ENCODE results near the gene TMEM97. TPM values are rescaled to one million over a fixed set of nuclear protein-coding genes. Genes with fewer than 3 reads are reported as not detected.
A peak's percentile ranks its signal among the peaks of the same experiment; 100 is the strongest.

Gene TMEM97
- total and polyA plus RNA-seq, 4 donors = 45.6 to 56.9 (median 55.1) TPM

- Histone ChIP-seq H3K27me3 (ENCODE audit: control insufficient read depth, insufficient read depth, low read length) (no peaks in the 10 kb centered on the region), H3K27ac (ENCODE audit: low read depth, low read length) (no peak overlapping the region), H3K4me3 (ENCODE audit: low read depth, low read length) (peak overlapping the region; percentile 80), H3K9me3 (ENCODE audit: control insufficient read depth, insufficient read depth, low read length) (no peaks in the 10 kb centered on the region), H3K36me3 (ENCODE audit: control insufficient read depth, insufficient read depth, low read length) (peaks cover 54% of the 10 kb centered on the region), H3K4me1 (ENCODE audit: control insufficient read depth, insufficient read depth, low read length) (peaks cover 7% of the 10 kb centered on the region)
- DNase-seq (ENCODE audit: low read depth in 4 of 6, low spot score in 6 of 6) = no peak
- WGBS (ENCODE audit: insufficient coverage) = 3% methylated on average over 4 of the region's 4 CpGs
Measured at GRCh38 chr17:28357901-28358197, 38.8 kb downstream of the TMEM97 start.

DNA sequence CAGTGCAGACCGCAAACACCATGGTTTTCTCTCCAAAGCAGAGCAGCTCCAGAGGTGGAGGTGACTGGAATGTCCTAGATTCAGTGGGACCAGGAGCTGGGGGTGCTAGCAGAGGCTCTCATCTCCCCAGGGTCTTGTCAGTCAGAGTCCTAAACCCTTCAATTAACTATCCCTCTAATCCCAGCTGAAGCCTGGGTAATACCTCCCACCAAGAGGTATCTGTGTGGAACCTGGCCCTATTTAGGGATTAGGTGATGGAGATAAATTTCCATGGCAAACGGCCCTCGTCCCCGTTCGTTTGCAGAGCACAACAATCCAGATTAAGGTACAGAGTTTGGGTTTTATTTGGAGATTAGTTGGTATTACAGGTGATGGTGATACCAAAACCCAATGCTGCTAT is 44.2 kb downstream of the TMEM97 start:
- peaks cover 74% of the 10 kb centered on the region for H3K36me3 ChIP-seq (ENCODE audit: control insufficient read depth, insufficient read depth, low read length)
- H3K4me1 ChIP-seq (ENCODE audit: control insufficient read depth, insufficient read depth, low read length) = no peaks in the 10 kb centered on the region
- H3K27ac ChIP-seq (ENCODE audit: low read depth, low read length) = no peak overlapping the region
- no peak for DNase-seq (ENCODE audit: low read depth in 4 of 6, low spot score in 6 of 6)
- H3K9me3 ChIP-seq (ENCODE audit: control insufficient read depth, insufficient read depth, low read length) = no peaks in the 10 kb centered on the region
- no peak overlapping the region for H3K4me3 ChIP-seq (ENCODE audit: low read depth, low read length)
- no CpG with 5 or more reads among the region's 5 CpGs for WGBS (ENCODE audit: insufficient coverage)
- no peaks in the 10 kb centered on the region for H3K27me3 ChIP-seq (ENCODE audit: control insufficient read depth, insufficient read depth, low read length)

DNA sequence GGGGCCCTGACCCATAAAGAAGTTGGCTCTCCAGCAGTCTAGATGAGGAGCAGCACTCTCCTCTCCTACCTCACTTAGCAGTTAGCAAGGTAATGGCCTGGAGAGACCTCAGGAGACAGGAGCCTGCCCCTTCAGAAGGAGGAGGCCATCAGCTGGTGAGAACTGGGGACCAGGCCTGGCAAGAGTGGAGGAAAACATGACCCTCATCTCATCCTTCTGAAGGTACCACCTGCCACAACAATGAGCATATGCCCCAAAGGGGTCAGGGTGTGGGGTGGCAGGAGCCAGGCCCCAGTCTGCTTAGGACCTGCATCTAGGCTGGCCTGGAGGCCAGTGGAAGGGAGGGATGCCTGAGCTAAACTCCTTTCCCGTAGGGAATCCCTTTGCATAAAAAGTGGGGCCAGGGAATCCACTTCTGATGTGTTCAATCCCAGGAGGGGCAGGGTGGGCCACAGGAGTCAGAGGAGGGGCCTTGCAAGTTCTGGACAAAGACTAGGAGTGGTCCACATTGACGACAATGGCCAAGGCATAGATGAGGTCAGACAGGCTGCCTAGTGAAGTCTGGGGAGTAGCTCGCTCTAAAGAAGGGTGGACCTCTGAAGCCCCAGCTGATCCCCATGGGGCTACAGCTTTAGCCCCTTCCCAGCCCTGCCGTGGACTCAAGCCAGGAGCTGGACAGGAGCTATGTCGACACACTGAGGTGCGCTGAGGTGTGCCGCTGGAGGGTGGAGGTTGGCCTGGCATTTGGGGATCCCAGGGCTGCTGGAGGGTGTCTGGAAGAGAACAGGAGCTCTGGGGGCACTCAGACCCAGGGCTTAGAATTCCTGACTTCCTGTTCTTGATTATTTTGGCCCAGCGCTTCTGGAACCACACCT is 45.0 kb downstream of the TMEM97 start:
- WGBS (ENCODE audit: insufficient coverage) = 95% methylated on average over 7 of the region's 8 CpGs
- no peak overlapping the region for H3K27ac ChIP-seq (ENCODE audit: low read depth, low read length)
- no peak for DNase-seq (ENCODE audit: low read depth in 4 of 6, low spot score in 6 of 6)
- H3K4me3 ChIP-seq (ENCODE audit: low read depth, low read length) = no peak overlapping the region
- H3K9me3 ChIP-seq (ENCODE audit: control insufficient read depth, insufficient read depth, low read length) = no peaks in the 10 kb centered on the region
- peaks cover 74% of the 10 kb centered on the region for H3K36me3 ChIP-seq (ENCODE audit: control insufficient read depth, insufficient read depth, low read length)
- no peaks in the 10 kb centered on the region for H3K27me3 ChIP-seq (ENCODE audit: control insufficient read depth, insufficient read depth, low read length)
- no peaks in the 10 kb centered on the region for H3K4me1 ChIP-seq (ENCODE audit: control insufficient read depth, insufficient read depth, low read length)

GRCh38 chr17:28364665-28365363 is 45.8 kb downstream of the TMEM97 start, which contains the start of gene SEBOX:
SEBOX (minus strand) TSS chr17:28365199; CDS start chr17:28365151, 48 bp downstream.
- WGBS (ENCODE audit: insufficient coverage) = 91% methylated on average over 9 of the region's 13 CpGs
- no peak for DNase-seq (ENCODE audit: low read depth in 4 of 6, low spot score in 6 of 6)
- no peaks in the 10 kb centered on the region for H3K27me3 ChIP-seq (ENCODE audit: control insufficient read depth, insufficient read depth, low read length)
- no peak within 1 kb of the TSS for H3K4me3 ChIP-seq (ENCODE audit: low read depth, low read length)
- H3K4me1 ChIP-seq (ENCODE audit: control insufficient read depth, insufficient read depth, low read length) = peaks cover under 1% of the 10 kb centered on the region
- H3K9me3 ChIP-seq (ENCODE audit: control insufficient read depth, insufficient read depth, low read length) = no peaks in the 10 kb centered on the region
- H3K27ac ChIP-seq (ENCODE audit: low read depth, low read length) = no peak within 1 kb of the TSS
- peaks cover 71% of the 10 kb centered on the region for H3K36me3 ChIP-seq (ENCODE audit: control insufficient read depth, insufficient read depth, low read length)

DNA sequence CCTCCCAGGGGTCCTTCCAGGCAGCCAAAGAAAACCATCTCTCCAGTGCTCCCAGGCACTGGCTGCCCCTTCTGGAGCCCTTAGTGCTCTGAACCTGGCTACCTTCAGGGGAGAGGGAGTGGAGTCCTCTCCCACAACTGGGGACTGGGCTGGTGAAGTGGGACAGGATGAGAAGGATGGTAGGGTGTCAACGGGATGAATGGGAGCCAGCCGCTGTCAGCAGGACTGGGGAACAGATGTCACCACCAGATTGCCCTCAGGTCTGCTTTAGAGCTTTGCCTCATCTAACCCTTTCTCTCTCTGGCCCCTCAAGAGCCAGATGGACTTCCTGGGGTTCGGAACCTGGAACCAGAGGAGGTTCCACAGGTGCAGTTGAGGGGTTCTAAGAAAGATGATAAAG is 46.5 kb downstream of the TMEM97 start:
- H3K4me3 ChIP-seq (ENCODE audit: low read depth, low read length) = no peak overlapping the region
- H3K27me3 ChIP-seq (ENCODE audit: control insufficient read depth, insufficient read depth, low read length) = no peaks in the 10 kb centered on the region
- WGBS (ENCODE audit: insufficient coverage) = no CpG with 5 or more reads among the region's 3 CpGs
- peaks cover 67% of the 10 kb centered on the region for H3K36me3 ChIP-seq (ENCODE audit: control insufficient read depth, insufficient read depth, low read length)
- peaks cover 5% of the 10 kb centered on the region for H3K4me1 ChIP-seq (ENCODE audit: control insufficient read depth, insufficient read depth, low read length)
- no peak overlapping the region for H3K27ac ChIP-seq (ENCODE audit: low read depth, low read length)
- DNase-seq (ENCODE audit: low read depth in 4 of 6, low spot score in 6 of 6) = no peak
- no peaks in the 10 kb centered on the region for H3K9me3 ChIP-seq (ENCODE audit: control insufficient read depth, insufficient read depth, low read length)

DNA sequence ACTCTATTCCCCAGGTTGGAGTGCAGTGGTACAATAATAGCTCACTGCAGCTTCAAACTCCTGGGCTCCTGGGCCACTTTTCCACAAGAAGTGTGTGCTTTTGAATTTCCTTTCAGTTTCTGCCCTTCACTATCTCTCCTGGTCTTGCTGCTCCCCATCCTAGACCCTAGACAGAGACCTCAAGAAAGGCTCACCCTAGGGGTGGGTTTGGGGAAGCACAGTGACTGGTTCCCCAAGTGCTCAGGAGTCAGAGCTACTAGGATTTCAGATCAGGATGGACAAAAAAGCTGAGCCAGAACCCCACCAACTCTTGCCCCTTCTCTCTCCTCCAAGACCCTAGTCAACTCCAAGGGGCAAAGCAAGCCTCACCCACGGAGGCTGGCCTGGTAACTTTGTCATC is 47.6 kb downstream of the TMEM97 start:
- Histone ChIP-seq H3K27me3 (ENCODE audit: control insufficient read depth, insufficient read depth, low read length) (no peaks in the 10 kb centered on the region), H3K36me3 (ENCODE audit: control insufficient read depth, insufficient read depth, low read length) (peaks cover 56% of the 10 kb centered on the region), H3K4me1 (ENCODE audit: control insufficient read depth, insufficient read depth, low read length) (peaks cover 8% of the 10 kb centered on the region), H3K4me3 (ENCODE audit: low read depth, low read length) (no peak overlapping the region), H3K9me3 (ENCODE audit: control insufficient read depth, insufficient read depth, low read length) (no peaks in the 10 kb centered on the region), H3K27ac (ENCODE audit: low read depth, low read length) (no peak overlapping the region)
- DNase-seq (ENCODE audit: low read depth in 4 of 6, low spot score in 6 of 6) = no peak
- 86% methylated on average over 1 of the region's 1 CpG for WGBS (ENCODE audit: insufficient coverage)

- H3K9me3 ChIP-seq (ENCODE audit: control insufficient read depth, insufficient read depth, low read length) = no peaks in the 10 kb centered on the region
- no peak overlapping the region for H3K27ac ChIP-seq (ENCODE audit: low read depth, low read length)
- no peaks in the 10 kb centered on the region for H3K27me3 ChIP-seq (ENCODE audit: control insufficient read depth, insufficient read depth, low read length)
- no peak for DNase-seq (ENCODE audit: low read depth in 4 of 6, low spot score in 6 of 6)
- peaks cover 52% of the 10 kb centered on the region for H3K36me3 ChIP-seq (ENCODE audit: control insufficient read depth, insufficient read depth, low read length)
- peaks cover 14% of the 10 kb centered on the region for H3K4me1 ChIP-seq (ENCODE audit: control insufficient read depth, insufficient read depth, low read length)
- H3K4me3 ChIP-seq (ENCODE audit: low read depth, low read length) = no peak overlapping the region
- 93% methylated on average over 18 of the region's 21 CpGs for WGBS (ENCODE audit: insufficient coverage)
Measured at GRCh38 chr17:28367641-28368305, 48.8 kb downstream of the TMEM97 start.

- Histone ChIP-seq H3K9me3 (ENCODE audit: control insufficient read depth, insufficient read depth, low read length) (no peaks in the 10 kb centered on the region), H3K4me1 (ENCODE audit: control insufficient read depth, insufficient read depth, low read length) (peaks cover 20% of the 10 kb centered on the region), H3K4me3 (ENCODE audit: low read depth, low read length) (no peak overlapping the region), H3K27me3 (ENCODE audit: control insufficient read depth, insufficient read depth, low read length) (no peaks in the 10 kb centered on the region), H3K36me3 (ENCODE audit: control insufficient read depth, insufficient read depth, low read length) (peaks cover 47% of the 10 kb centered on the region), H3K27ac (ENCODE audit: low read depth, low read length) (no peak overlapping the region)
- 88% methylated on average over 4 of the region's 5 CpGs for WGBS (ENCODE audit: insufficient coverage)
- no peak for DNase-seq (ENCODE audit: low read depth in 4 of 6, low spot score in 6 of 6)
Measured at GRCh38 chr17:28368306-28368831, 49.4 kb downstream of the TMEM97 start.

GRCh38 chr17:28368915-28369683 is 50.1 kb downstream of the TMEM97 start:
- no peak for DNase-seq (ENCODE audit: low read depth in 4 of 6, low spot score in 6 of 6)
- no peaks in the 10 kb centered on the region for H3K27me3 ChIP-seq (ENCODE audit: control insufficient read depth, insufficient read depth, low read length)
- no peak overlapping the region for H3K4me3 ChIP-seq (ENCODE audit: low read depth, low read length)
- H3K9me3 ChIP-seq (ENCODE audit: control insufficient read depth, insufficient read depth, low read length) = no peaks in the 10 kb centered on the region
- H3K27ac ChIP-seq (ENCODE audit: low read depth, low read length) = no peak overlapping the region
- peaks cover 44% of the 10 kb centered on the region for H3K36me3 ChIP-seq (ENCODE audit: control insufficient read depth, insufficient read depth, low read length)
- peaks cover 27% of the 10 kb centered on the region for H3K4me1 ChIP-seq (ENCODE audit: control insufficient read depth, insufficient read depth, low read length)
- 90% methylated on average over 23 of the region's 23 CpGs for WGBS (ENCODE audit: insufficient coverage)
